GM18870 (cell line): ENCODE measurements around the gene SH3BGRL2.

Experiments used
- ATAC-seq: cut with Tn5 transposase; IDR thresholded peaks from one replicate; pipeline ENCODE4 v1.9.1; 2021; ENCODE audit warnings: moderate library complexity; ENCODE audit not compliant: unreplicated experiment

The SH3BGRL2 gene

GRCh38 chr6:79694623-79695343, 63.7 kb downstream of the SH3BGRL2 start:
- ATAC-seq: no peak

GRCh38 chr6:79697430-79697829, 66.3 kb downstream of the SH3BGRL2 start:
- ATAC-seq: no peak

- ATAC-seq: no peak
Observed at GRCh38 chr6:79699606-79700005, 68.5 kb downstream of the SH3BGRL2 start.

GRCh38 chr6:79702691-79703090, 71.6 kb downstream of the SH3BGRL2 start:
- ATAC-seq: no peak

GRCh38 chr6:79704200-79704599, 73.1 kb downstream of the SH3BGRL2 start:
- ATAC-seq: no peak

GRCh38 chr6:79705456-79705995, 74.4 kb downstream of the SH3BGRL2 start:
- no peak for ATAC-seq

- ATAC-seq: no peak
Observed at GRCh38 chr6:79706527-79706926, 75.4 kb downstream of the SH3BGRL2 start.

GRCh38 chr6:79707621-79708020, 76.5 kb downstream of the SH3BGRL2 start:
- no peak for ATAC-seq

- ATAC-seq: no peak
Observed at GRCh38 chr6:79708095-79708791, 77.1 kb downstream of the SH3BGRL2 start.

GRCh38 chr6:79710127-79710526, 79.0 kb downstream of the SH3BGRL2 start:
- ATAC-seq: no peak

- no peak for ATAC-seq
Observed at GRCh38 chr6:79711167-79711566, 80.0 kb downstream of the SH3BGRL2 start.

GRCh38 chr6:79712144-79712543, 81.0 kb downstream of the SH3BGRL2 start:
- ATAC-seq: no peak

- no peak for ATAC-seq
Observed at GRCh38 chr6:79712616-79713135, 81.5 kb downstream of the SH3BGRL2 start.

GRCh38 chr6:79713701-79714322, 82.7 kb downstream of the SH3BGRL2 start:
- ATAC-seq: peak; percentile 53

- ATAC-seq: no peak
Observed at GRCh38 chr6:79717989-79718388, 86.9 kb downstream of the SH3BGRL2 start.

- ATAC-seq: no peak
Observed at GRCh38 chr6:79718509-79719247, 87.5 kb downstream of the SH3BGRL2 start.

- no peak for ATAC-seq
Observed at GRCh38 chr6:79719248-79719960, 88.3 kb downstream of the SH3BGRL2 start.

- ATAC-seq: no peak
Observed at GRCh38 chr6:79724816-79725215, 93.7 kb downstream of the SH3BGRL2 start.

GRCh38 chr6:79731471-79731870, 100.3 kb downstream of the SH3BGRL2 start:
- ATAC-seq: no peak

- ATAC-seq: no peak
Observed at GRCh38 chr6:79733388-79733787, 102.3 kb downstream of the SH3BGRL2 start.
